ENCODE measurements around the gene ITGAE.
"Not testable (repeated sequence)": the region's sequence is repeated elsewhere in the genome, so short reads cannot be mapped to it uniquely, and the experiment has no call there.

The ITGAE gene

DNA sequence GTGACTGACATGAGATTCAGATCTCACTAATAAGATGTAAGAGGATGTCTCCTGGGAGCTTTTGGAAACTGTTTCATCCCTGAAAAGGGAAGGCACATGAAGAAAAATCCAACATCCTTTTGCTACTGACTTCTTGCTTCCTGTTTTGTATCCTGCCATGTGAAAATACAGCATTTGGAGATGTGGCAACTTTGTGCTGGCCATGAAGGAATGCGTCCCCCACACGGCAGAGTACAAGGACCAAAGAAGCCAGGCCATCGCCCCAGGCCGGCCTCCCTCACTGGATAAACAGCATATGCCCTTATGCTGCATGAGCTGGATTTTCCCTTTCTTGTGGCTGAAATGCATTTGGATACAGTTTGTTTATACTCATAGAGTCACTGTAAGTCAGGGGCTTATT is 82.8 kb downstream of the ITGAE start:
- TF ChIP-seq CTCF (IDR thresholded peaks at IDR 0.05; ENCODE audit: borderline replicate concordance, control extremely low read depth, extremely low read depth, insufficient read depth, missing control alignments): no peak
- in situ Hi-C loops (cut with MboI; ENCODE audit: low sequenced_read_pairs, unreplicated experiment): no loop called here
- DNase-seq (ENCODE audit: low spot score): no peak

DNA sequence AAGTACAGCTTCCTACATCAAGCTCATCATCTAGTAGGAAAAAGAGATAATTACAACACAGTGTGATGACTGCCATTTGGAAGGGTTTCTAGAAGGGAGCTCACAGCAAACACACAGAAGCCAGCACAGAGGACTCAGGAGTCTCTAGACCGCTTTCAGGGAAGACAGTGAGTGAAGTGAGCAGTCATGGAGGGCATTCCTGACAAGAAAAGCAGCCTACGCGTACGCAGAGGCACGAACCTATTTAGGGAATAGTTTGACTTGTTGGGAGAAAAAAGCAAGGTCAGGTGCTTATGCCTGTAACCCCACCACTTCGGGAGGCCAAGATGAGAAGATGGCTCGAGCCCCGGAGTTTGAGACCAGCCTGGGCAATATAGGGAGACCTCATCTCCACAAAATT is 85.7 kb downstream of the ITGAE start:
- no peak for DNase-seq (ENCODE audit: low spot score)

DNA sequence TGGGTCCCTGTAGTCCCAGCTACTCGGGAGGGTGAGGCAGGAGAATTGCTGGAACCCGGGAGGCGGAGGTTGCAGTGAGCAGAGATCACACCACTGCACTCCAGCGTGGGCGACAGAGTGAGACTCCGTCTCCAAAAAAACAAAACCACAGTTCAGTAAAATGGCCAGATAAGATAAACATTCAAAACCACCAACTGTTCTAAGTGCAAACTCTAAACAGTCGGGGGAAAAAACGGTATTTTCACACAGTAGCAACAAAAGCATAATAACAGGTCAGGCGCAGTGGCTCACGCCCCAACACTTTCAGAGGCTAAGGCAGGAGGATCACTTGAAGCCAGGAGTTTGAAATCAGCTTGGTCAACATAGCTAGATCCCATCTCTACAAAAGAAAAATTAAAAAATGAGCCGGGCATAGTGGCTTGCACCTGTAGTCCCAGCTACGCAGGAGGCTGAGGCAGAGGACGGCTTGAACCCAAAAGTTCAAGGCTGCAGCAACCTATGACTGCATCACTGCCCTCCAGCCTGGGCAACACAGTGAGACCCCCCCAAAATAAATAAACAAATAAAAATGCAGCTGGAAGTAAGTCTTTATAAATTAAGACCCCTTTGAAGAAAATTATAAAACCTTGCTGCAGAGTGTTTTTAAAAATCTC is 88.1 kb downstream of the ITGAE start:
- DNase-seq (ENCODE audit: low spot score): no peak
- in situ Hi-C loops (cut with MboI; ENCODE audit: low sequenced_read_pairs, unreplicated experiment): no loop called here
- TF ChIP-seq CTCF (IDR thresholded peaks at IDR 0.05; ENCODE audit: borderline replicate concordance, control extremely low read depth, extremely low read depth, insufficient read depth, missing control alignments): no peak

More for the DNA sequence above, 85.7 kb downstream of the ITGAE start:
- no peak for TF ChIP-seq CTCF (IDR thresholded peaks at IDR 0.05; ENCODE audit: borderline replicate concordance, control extremely low read depth, extremely low read depth, insufficient read depth, missing control alignments)
- in situ Hi-C loops (cut with MboI; ENCODE audit: low sequenced_read_pairs, unreplicated experiment): no loop called here

DNA sequence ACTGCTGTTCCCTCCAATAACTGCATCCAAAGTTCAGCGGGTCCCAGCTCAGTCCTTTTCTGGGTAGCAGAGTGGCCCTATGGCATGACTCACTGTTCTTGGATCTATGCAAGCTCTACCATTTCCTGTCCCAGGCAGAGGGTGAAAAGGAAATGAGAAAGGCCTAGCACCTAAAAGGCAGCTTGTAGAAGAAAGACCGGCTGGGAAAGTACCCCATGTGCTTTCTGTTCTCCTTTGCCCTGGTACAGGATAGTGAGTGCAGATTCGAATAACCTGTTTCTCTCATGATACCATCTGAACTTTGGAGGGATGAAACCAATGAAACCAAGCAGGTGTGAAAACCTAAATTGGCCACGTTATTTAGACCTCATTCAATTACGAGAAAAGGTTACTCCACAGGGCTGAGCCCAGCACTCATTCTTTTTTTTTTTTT is 90.0 kb downstream of the ITGAE start:
- TF ChIP-seq CTCF (IDR thresholded peaks at IDR 0.05; ENCODE audit: borderline replicate concordance, control extremely low read depth, extremely low read depth, insufficient read depth, missing control alignments): no peak
- DNase-seq (ENCODE audit: low spot score): peak; percentile 86

GRCh38 chr17:3708366-3708765 is 92.6 kb downstream of the ITGAE start:
- TF ChIP-seq CTCF (IDR thresholded peaks at IDR 0.05; ENCODE audit: borderline replicate concordance, control extremely low read depth, extremely low read depth, insufficient read depth, missing control alignments): no peak
- no peak for DNase-seq (ENCODE audit: low spot score)
- in situ Hi-C loops (cut with MboI; ENCODE audit: low sequenced_read_pairs, unreplicated experiment): no loop called here

More for the DNA sequence above, 90.0 kb downstream of the ITGAE start:
- in situ Hi-C loops (cut with MboI; ENCODE audit: low sequenced_read_pairs, unreplicated experiment): no loop called here

GRCh38 chr17:3705718-3705984 is 95.3 kb downstream of the ITGAE start:
- DNase-seq (ENCODE audit: low spot score); in situ Hi-C loops (cut with MboI; ENCODE audit: low sequenced_read_pairs, unreplicated experiment): not testable (repeated sequence)

DNA sequence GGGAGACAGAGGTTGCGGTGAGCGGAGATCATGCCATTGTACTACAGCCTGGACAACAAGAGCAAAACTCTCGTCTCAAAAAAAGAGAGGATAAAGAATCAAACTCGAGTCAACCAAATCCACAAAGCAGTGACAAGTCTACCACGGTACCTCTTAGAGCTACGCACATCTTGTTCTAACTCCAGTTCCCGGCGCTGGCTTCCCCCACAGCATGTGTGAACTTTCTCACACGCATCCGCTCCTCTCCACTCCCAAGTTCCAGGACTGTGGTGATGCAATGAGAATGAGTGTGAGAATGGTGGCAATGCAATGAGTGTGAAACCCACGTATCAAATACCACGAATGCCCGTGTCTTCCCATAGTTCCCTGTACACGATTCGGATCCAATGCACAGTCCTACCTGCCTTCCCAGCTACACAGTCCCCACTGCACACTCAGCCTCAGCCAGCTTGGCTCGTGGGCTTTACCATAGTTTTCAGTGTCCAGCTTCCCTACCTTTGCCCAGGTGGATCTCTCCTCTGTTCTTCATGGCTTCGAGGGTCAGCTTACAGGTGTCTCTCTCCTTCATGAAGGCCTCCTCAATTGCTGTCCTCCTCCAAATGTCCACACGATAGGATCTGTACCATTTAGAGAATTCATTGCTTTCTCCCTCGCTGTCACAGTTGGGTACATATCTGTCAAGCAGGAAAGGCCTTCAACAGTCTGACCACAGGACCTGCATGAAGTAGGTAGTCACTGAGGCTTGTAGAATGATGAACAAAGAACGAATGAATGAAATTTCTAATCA is 95.9 kb downstream of the ITGAE start:
- DNase-seq (ENCODE audit: low spot score): no peak
- in situ Hi-C loops (cut with MboI; ENCODE audit: low sequenced_read_pairs, unreplicated experiment): no loop called here
- no peak for TF ChIP-seq CTCF (IDR thresholded peaks at IDR 0.05; ENCODE audit: borderline replicate concordance, control extremely low read depth, extremely low read depth, insufficient read depth, missing control alignments)

DNA sequence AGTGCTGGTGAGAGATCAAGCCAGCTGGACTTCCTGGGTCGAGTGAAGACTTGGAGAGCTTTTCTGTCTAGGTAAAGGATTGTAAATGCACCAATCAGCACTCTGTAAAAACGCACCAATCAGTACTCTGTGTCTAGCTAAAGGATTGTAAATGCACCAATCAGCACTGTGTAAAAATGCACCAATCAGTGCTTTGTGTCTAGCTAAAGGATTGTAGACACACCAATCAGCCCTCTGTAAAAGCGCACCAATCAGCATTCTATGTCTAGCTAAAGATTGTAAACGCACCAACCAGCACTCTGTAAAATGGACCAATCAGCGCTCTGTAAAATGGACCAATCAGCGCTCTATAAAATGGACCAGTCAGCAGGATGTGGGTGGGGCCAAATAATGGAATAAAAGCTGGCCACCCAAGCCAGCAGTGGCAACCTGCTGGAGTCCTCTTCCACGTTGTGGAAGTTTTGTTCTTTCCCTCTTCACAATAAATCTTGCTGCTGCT is 98.9 kb downstream of the ITGAE start:
- DNase-seq (ENCODE audit: low spot score); in situ Hi-C loops (cut with MboI; ENCODE audit: low sequenced_read_pairs, unreplicated experiment): not testable (repeated sequence)

Measured in GM13976 (cell line).